GM23248 (cell line): ENCODE measurements around the gene GHR. TPM values are rescaled to one million over a fixed set of nuclear protein-coding genes. Genes with fewer than 3 reads are reported as not detected.

Source experiments
- DNase-seq: peaks from one replicate; pipeline ENCODE4 v3.0.0-alpha.2; 2015
- H2AFZ ChIP-seq: fragments of 200-600 bp; sonication (generic); 2 replicates; pipeline ENCODE4 v1.6.1; 2016; ENCODE audit warnings: antibody characterized with exemption
- H3F3A ChIP-seq: fragments of 200-600 bp; sonication (generic); 2 replicates; pipeline ENCODE4 v1.6.1; 2016; ENCODE audit warnings: mild to moderate bottlenecking, antibody characterized with exemption, mixed run types; ENCODE audit not compliant: insufficient read depth
- H3K27ac ChIP-seq: fragments of 200-600 bp; sonication (generic); 2 replicates; pipeline ENCODE4 v1.5.1; 2016; ENCODE audit warnings: mild to moderate bottlenecking
- H3K27me3 ChIP-seq: fragments of 200-600 bp; sonication (generic); replicated peaks from 2 replicates; pipeline ENCODE4 v1.6.1; 2016; ENCODE audit warnings: mild to moderate bottlenecking; ENCODE audit not compliant: insufficient read depth
- H3K36me3 ChIP-seq: fragments of 200-600 bp; sonication (generic); 2 replicates; pipeline ENCODE4 v1.6.1; 2016; ENCODE audit warnings: low read depth, mild to moderate bottlenecking
- H3K4me1 ChIP-seq: fragments of 200-600 bp; sonication (generic); 2 replicates; pipeline ENCODE4 v1.6.1; 2016; ENCODE audit warnings: mild to moderate bottlenecking; ENCODE audit not compliant: insufficient read depth
- H3K4me2 ChIP-seq: fragments of 200-600 bp; sonication (generic); one replicate; pipeline ENCODE4 v1.6.1; 2016; ENCODE audit warnings: mild to moderate bottlenecking; ENCODE audit not compliant: unreplicated experiment
- H3K4me3 ChIP-seq: fragments of 200-600 bp; sonication (generic); 2 replicates; pipeline ENCODE4 v1.5.1; 2016; ENCODE audit warnings: mild to moderate bottlenecking
- H3K79me2 ChIP-seq: fragments of 200-600 bp; sonication (generic); 2 replicates; pipeline ENCODE4 v1.6.1; 2016; ENCODE audit warnings: mild to moderate bottlenecking; ENCODE audit not compliant: insufficient read depth
- H3K9ac ChIP-seq: fragments of 200-600 bp; sonication (generic); 2 replicates; pipeline ENCODE4 v1.6.1; 2016; ENCODE audit warnings: mild to moderate bottlenecking
- H3K9me2 ChIP-seq: fragments of 200-600 bp; sonication (generic); 2 replicates; pipeline ENCODE4 v1.6.1; 2016; ENCODE audit warnings: mixed run types, mild to moderate bottlenecking, moderate library complexity; ENCODE audit not compliant: insufficient read depth
- H3K9me3 ChIP-seq: fragments of 200-600 bp; sonication (generic); one replicate; pipeline ENCODE4 v1.6.1; 2017; ENCODE audit warnings: low read depth
- H4K20me1 ChIP-seq: fragments of 200-600 bp; sonication (generic); 2 replicates; pipeline ENCODE4 v1.6.0; 2016; ENCODE audit not compliant: insufficient read depth
- EZH2 ChIP-seq: fragments of 200-600 bp; sonication (generic); IDR thresholded peaks from 2 replicates; pipeline ENCODE4 v1.6.1; 2018; ENCODE audit warnings: antibody characterized with exemption, mild to moderate bottlenecking; ENCODE audit not compliant: insufficient read depth, poor library complexity, severe bottlenecking
- EZH2phosphoT487 ChIP-seq: fragments of 200-600 bp; sonication (generic); IDR thresholded peaks from 2 replicates; pipeline ENCODE4 v1.6.1; 2018; ENCODE audit warnings: antibody characterized with exemption, moderate library complexity, mild to moderate bottlenecking, low read depth; ENCODE audit not compliant: insufficient read depth
- WGBS, 2 experiments: methylation state at CpG; one replicate each; pipeline ENCODE4 v1.1.6; 2015 to 2017; ENCODE audit warnings: low lambda C conversion rate in 2 of 2, low coverage in 1 of 2; ENCODE audit errors: missing lambda C conversion rate in 2 of 2; 5-methylcytosine and 5-hydroxymethylcytosine counted together
- in situ Hi-C: fragments of 300-500 bp; cut with MboI; formaldehyde crosslinking; loops from 2 replicates; pipeline ENCODE4 v1.15.0; 2020
- polyA plus RNA-seq: library from polyadenylated mRNA; unstranded; fragments of >200 nt; fragmentation: Nextera tagmentation; extraction: Ambion mirVana; gene quantifications from 2 replicates; pipeline ENCODE4 v1.2.1, GENCODE V29; 2016
- total RNA-seq: library from RNA; depleted of rRNA; stranded (reverse); fragments of >200 nt; shearing (Covaris generic); gene quantifications from 2 replicates; pipeline ENCODE4 v1.2.3, GENCODE V29; 2014

The GHR gene
- total and polyA plus RNA-seq, 2 experiments from 2014 or later = 0.64 to 1.5 TPM

DNA sequence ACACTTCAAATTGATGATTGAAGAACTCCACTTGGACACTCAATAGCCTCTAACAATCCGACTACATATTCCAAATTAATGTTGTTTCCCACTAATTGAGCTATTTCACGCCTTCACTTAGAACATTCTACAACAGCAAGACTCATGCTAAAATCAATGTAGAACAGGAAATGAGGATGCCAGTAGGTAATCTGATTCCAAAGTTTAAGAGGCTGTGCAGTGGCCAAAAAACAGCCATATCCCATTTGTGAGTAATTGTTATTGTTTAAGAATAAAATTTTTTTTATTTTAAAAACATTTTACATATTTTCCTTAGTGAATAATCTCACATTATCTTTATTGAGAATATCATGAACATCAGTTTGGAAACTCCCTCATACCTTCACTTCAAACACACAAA is 35.7 kb upstream of the GHR start:
- Histone ChIP-seq H3K27me3 (no peaks in the 10 kb centered on the region), H3K4me1 (no peaks in the 10 kb centered on the region), H3K27ac (no peak overlapping the region), H3K4me2 (no peak overlapping the region), H3K9me2 (no peaks in the 10 kb centered on the region), H3K9me3 (no peaks in the 10 kb centered on the region), H3F3A (no peaks in the 10 kb centered on the region), H2AFZ (no peak overlapping the region), H3K36me3 (no peaks in the 10 kb centered on the region), H3K9ac (no peak overlapping the region), H3K4me3 (no peak overlapping the region), H3K79me2 (no peaks in the 10 kb centered on the region), H4K20me1 (no peaks in the 10 kb centered on the region)
- no peak for DNase-seq
- in situ Hi-C loops = no loop called here
- WGBS, 2 experiments = 28 to 30% methylated on average over 2 of the region's 2 CpGs
- no peak for TF ChIP-seq EZH2phosphoT487
- no peak for TF ChIP-seq EZH2

DNA sequence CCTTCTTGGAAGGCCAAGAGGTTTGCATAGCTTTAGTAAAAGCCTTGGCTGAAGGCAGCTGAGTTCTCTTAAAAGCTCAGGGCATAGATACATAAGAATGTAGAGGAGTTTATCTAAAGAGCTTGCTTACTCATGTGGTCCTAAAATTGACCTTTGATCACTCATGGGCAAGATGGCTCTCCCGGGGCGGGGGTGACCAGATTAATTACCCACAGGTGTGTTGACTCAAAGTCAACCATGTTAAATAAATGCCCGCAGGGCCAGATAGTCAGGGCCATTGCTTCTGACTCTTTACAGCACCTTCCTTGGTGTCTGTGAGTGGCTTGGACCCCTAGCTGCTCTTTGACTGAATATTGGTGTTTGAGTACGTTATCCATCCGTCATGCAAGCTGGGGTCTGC is 33.1 kb upstream of the GHR start:
- TF ChIP-seq EZH2 (no peak), EZH2phosphoT487 (no peak)
- no peaks in the 10 kb centered on the region for H3K9me3 ChIP-seq
- no peaks in the 10 kb centered on the region for H3K9me2 ChIP-seq
- no peaks in the 10 kb centered on the region for H3F3A ChIP-seq
- no peak for DNase-seq
- 34 to 42% methylated on average over 5 of the region's 5 CpGs for WGBS, 2 experiments
- H3K4me1 ChIP-seq = no peaks in the 10 kb centered on the region
- H3K9ac ChIP-seq = no peak overlapping the region
- H3K4me3 ChIP-seq = no peak overlapping the region
- H4K20me1 ChIP-seq = no peaks in the 10 kb centered on the region
- H3K27me3 ChIP-seq = no peaks in the 10 kb centered on the region
- H3K79me2 ChIP-seq = no peaks in the 10 kb centered on the region
- in situ Hi-C loops = no loop called here
- H2AFZ ChIP-seq = no peak overlapping the region
- H3K27ac ChIP-seq = no peak overlapping the region
- H3K36me3 ChIP-seq = no peaks in the 10 kb centered on the region
- H3K4me2 ChIP-seq = no peak overlapping the region

DNA sequence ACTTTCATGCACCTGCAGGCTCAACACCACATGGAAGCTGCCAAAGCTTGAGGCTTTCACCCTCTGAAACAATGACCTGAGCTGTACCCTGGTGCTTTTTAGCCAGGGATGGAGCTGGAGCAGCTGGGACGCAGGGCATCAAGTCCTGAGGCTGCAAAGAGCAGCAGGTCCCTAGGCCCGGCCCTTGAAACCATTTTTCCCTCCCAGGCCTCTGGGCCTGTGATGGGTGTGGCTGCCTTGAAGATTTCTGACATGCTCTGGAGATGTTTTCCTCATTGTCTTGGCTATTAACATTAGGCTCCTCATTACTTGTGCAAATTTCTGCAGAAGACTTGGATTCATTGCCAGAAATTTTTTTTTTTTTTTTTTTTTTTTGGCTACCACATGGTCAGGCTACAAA is 30.3 kb upstream of the GHR start:
- Histone ChIP-seq H3K27me3 (no peaks in the 10 kb centered on the region), H3F3A (no peaks in the 10 kb centered on the region), H3K79me2 (no peaks in the 10 kb centered on the region), H4K20me1 (no peaks in the 10 kb centered on the region), H3K9ac (no peak overlapping the region), H3K27ac (no peak overlapping the region), H3K4me3 (no peak overlapping the region), H3K9me2 (no peaks in the 10 kb centered on the region), H2AFZ (no peak overlapping the region), H3K4me1 (no peaks in the 10 kb centered on the region), H3K9me3 (no peaks in the 10 kb centered on the region), H3K4me2 (no peak overlapping the region), H3K36me3 (no peaks in the 10 kb centered on the region)
- TF ChIP-seq EZH2phosphoT487 (no peak), EZH2 (no peak)
- in situ Hi-C loops = no loop called here
- DNase-seq = no peak
- 17 to 25% methylated on average over 2 of the region's 2 CpGs for WGBS, 2 experiments

DNA sequence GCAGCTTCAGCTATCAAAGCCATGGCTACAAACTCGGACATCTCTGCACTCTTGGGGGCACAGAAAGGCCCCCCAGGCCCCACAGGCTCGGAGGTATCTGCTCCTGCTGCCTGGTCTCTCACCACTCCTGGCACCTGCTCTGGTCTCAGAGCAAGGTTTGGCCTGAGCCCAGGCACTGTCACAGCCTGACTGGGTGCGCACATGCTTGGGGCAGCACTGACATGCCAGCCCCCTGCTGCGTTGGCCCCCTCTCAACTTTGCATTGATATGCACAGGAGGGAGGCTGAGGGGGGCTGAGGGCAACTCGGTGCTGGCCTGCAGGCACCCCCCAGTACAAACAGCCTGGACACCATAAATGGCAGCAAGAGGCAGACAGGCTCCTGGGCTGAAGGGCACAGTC is 27.1 kb upstream of the GHR start:
- Histone ChIP-seq H3K27ac (no peak overlapping the region), H3K27me3 (no peaks in the 10 kb centered on the region), H3F3A (no peaks in the 10 kb centered on the region), H3K4me3 (no peak overlapping the region), H3K4me2 (no peak overlapping the region), H4K20me1 (no peaks in the 10 kb centered on the region), H3K9me2 (no peaks in the 10 kb centered on the region), H3K9me3 (no peaks in the 10 kb centered on the region), H3K9ac (no peak overlapping the region), H3K4me1 (no peaks in the 10 kb centered on the region), H3K36me3 (no peaks in the 10 kb centered on the region), H2AFZ (no peak overlapping the region), H3K79me2 (no peaks in the 10 kb centered on the region)
- WGBS, 2 experiments = 32 to 39% methylated on average over 5 of the region's 5 CpGs
- in situ Hi-C loops = no loop called here
- TF ChIP-seq EZH2 = no peak
- no peak for TF ChIP-seq EZH2phosphoT487
- no peak for DNase-seq

DNA sequence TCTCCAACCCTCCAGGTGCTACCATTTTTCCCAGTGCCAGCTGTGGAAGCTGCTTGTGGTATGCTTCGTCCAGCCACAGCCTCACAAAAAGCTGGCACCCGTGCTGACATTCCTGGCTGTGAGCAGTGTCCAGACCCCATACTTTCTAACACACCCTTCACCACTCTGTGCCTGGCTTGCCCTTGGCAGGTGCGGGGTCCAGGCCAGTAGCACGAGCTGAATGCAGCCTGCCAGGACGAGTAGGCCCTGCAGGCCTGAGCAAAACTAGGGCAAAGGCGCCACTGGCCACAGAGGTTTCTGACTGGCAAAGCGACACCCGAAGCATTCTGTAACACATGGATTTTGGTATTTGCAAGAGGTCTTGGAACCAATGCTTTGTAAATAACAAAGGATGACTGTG is 26.0 kb upstream of the GHR start:
- Histone ChIP-seq H3K79me2 (no peaks in the 10 kb centered on the region), H2AFZ (no peak overlapping the region), H4K20me1 (no peaks in the 10 kb centered on the region), H3K4me3 (no peak overlapping the region), H3F3A (no peaks in the 10 kb centered on the region), H3K9me3 (no peaks in the 10 kb centered on the region), H3K27me3 (no peaks in the 10 kb centered on the region), H3K4me1 (no peaks in the 10 kb centered on the region), H3K4me2 (no peak overlapping the region), H3K36me3 (no peaks in the 10 kb centered on the region), H3K27ac (no peak overlapping the region), H3K9me2 (no peaks in the 10 kb centered on the region), H3K9ac (no peak overlapping the region)
- TF ChIP-seq EZH2 = no peak
- no peak for DNase-seq
- in situ Hi-C loops = no loop called here
- WGBS, 2 experiments = 48 to 55% methylated on average over 8 of the region's 8 CpGs
